ENCODE measurements around the gene LCNL1.
A peak's percentile ranks its signal among the peaks of the same experiment; 100 is the strongest.

Gene LCNL1

DNA sequence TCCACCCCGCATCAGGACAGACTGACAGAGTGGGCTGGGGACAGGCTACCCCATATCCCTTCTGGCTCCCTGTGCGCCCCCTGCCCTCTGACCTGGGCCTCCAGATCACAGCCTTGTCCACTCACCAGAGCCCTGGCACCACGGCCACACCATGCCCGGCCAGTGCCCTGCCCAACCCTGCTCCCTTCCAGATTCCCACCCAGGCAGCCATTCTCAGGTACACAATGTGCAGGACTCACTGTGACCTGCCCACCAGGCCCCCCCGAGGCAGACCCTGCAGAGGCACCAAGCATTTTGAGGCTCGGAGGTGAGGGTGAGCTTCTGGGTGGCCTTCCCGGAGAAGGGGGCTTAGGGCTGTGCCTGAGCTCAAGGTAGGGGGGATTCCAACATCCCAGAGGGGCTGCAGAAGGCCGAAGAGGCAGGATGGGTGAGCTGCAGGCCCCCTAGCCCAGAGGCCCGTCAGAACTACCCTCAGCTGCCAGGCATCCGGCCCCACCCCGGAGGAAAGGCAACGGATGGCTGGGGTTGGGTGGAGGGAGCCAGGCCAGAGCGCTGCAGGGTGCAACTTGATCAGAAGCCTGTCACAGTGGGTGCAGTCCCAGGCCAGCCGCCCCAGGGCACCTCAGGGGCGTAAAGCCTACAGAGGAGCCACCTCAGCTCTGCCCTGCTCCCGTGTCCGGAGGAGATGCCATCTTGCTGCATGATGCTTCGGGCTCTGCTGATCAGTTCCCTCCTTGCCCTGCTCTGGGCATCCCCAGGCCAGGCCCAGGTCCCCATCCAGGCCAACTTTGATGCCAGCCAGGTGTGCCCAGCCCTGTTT is at the start of gene LCNL1:
Gene LCNL1 (plus strand): TSS at position 762 of the 820 bp plus-strand sequence. CDS start 594 bp downstream, outside the sequence.
- DNase-seq: no peak

DNA sequence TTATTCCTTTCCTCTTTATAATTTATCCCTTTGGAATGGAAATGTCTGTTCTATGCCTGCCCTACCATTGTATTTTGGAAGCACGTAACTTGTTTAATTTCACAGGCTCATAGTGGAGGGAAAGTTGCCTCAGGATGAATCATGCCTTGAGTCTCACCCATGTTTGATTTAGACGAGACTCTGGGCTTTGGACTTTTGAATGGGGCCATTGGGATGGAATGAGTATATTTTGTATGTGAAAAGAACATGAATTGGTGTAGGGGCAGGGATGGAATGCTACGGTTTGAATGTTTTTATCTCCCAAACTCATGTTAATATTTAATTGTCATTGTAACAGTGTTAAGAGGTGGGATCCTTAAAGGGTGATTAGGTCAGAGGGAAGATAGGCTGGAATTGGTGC is 48.5 kb upstream of the LCNL1 start:
- no peak for DNase-seq

- no peak for DNase-seq
Measured at GRCh38 chr9:136935651-136936050, 47.1 kb upstream of the LCNL1 start.

DNA sequence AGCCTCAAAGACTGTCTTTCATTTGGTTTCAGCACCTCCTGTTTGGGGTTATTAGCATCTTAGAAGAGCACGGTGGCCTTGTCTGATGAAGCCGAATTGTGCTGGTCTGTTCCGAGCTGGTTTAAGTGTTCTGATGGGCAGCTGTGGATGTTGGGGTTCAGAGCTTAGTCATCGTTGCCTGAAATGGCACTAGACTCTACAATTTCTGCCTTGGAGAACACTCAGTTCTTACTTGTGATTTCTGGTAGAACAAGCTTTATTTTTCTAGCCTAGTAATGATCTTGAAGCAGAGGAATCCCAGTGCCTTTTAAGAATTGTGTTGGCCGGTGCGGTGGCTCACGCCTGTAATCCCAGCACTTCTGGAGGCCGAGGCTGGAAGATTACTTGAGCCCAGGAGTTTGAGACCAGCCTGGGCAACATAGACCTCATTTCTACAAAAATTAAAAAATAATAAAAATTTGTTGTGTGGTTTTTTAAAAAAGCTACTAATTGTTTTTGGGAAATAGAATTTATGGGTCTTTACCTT is 46.1 kb upstream of the LCNL1 start:
- DNase-seq: no peak

GRCh38 chr9:136937186-136938001 is 45.4 kb upstream of the LCNL1 start:
- DNase-seq: no peak

GRCh38 chr9:136939431-136939995 is 43.3 kb upstream of the LCNL1 start:
- no peak for DNase-seq

- no peak for DNase-seq
Measured at GRCh38 chr9:136939996-136940525, 42.7 kb upstream of the LCNL1 start.

DNA sequence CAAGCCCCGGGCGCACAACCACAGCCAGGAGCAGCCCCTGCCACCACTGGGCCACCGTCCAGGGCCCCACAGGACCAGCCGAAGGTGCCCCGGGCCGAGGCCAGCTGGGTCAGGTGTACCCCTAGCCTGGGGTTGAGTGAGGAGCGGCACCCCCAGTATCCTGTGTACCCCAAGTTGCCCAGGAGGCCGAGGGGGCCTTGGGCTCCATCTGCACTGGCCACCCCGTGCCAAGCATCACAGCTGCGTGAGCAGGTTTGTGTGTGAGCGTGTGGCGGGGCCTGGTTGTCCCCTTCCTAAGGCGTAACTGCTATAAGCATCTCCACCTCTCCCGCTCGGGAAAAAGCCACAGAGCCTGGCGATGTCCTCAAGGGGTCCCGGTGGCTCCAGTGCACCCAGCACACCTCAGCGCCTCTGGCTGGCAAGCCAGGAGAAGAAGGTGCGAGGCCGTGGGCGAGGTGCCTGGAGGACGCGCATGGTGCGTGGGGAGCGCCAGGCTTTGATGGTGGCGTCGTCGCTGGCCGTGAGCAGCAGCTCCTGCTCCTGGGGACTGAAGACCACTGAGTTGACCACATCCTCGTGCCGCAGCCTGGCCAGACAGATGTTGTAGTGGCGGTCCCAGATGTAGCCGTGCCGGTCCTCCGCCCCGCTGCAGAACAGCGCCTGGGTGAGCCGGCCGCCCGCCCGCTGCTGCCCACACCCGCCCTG is 42.1 kb upstream of the LCNL1 start:
- DNase-seq: no peak

- no peak for DNase-seq
Measured at GRCh38 chr9:136941231-136942111, 41.3 kb upstream of the LCNL1 start.

DNA sequence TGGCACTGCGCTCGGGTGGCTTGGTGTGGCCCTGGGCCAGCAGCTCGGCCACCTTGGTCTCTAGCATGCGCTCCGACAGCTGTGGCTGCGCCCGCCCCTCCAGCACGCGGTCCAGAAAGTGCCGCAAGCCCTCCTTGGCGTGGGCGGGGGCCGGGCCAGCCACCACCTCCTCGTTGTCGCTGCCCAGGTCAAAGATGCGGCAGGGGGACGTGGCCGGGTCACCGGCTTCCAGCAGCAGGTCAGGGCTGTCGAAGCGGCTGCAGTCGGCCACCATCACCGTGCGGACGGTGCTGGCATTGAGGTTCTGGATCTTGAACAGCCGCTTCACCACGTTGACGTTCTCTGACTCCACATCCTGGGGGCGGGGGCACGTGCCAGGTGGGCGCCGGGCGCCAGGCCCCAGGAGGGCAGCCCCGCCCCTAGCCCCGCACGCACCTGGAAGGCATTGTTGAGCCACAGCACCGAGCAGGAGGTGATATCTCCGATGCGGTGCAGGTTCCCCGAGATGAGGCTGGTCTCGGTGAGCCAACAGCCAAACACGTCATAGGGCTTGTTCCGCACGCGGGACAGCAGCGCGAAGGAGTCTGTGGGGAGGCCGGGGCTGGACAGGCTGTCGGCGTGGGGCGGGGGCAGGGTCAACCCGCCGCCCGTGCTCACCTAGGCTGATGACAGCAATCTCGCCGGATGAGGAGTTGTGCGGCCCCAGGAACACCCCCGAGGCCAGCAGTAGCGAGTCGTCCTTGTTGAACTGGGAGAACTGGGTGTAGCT is 40.5 kb upstream of the LCNL1 start:
- no peak for DNase-seq

DNA sequence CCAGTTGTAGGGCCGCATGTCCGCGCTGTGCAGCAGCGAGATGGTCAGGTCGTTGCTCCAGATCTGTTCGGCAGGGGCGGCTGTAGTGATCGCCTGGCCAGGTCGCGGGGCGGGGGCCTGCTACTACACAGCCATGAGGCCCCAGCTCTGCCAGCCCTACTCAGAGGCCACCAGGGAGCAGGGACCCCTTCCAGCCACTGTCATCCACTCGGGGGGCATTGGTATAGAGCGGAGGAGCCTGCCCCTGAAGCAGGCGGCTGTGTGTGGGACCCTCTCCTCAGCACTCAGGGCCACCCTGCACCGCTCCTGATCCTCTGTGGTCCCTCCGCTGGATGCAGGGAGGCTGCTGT is 39.9 kb upstream of the LCNL1 start:
- DNase-seq: no peak

DNA sequence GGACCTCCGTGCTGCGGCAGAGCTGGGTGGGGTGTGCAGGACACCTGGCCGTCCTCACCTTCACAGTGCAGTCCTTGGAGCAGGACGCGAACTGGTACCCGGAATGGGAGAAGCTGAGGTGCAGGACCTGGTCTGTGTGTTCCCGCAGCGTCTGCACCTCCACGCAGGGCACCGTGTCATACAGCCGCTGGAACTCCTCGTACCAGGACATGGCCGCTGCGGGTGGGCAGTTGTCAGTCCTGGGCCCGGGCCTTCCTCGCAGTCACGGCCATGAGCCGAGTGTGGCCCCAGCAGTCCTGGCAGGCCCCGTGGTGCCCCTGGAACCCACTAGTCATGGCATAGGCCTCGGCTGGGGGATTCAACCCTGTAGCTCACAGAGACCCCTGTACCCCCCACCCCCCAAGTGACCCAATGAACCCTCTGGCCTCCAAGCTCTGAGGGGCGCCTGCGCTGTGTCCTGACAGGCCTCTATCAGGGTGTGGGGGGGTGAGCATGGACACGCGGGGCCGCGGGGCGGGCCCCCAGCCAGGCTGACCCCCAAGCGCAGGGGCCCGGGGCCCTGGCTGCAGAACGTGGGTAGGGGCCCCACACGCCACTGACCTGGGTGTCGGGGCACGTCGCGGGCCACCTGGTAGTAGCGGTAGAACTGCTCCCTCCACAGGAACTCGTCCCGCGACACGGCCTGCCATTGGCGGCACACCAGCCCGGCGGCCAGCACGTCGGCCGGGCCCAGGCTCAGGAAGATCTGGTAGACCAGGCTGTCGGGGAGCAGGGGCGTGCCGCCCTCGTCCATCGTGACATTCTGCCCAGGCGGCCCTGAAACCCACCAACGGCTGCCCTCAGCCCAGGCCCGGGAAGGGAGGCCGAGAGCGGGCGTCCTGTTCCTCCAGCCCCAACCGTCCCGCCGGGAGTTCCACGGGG is 39.2 kb upstream of the LCNL1 start:
- no peak for DNase-seq

DNA sequence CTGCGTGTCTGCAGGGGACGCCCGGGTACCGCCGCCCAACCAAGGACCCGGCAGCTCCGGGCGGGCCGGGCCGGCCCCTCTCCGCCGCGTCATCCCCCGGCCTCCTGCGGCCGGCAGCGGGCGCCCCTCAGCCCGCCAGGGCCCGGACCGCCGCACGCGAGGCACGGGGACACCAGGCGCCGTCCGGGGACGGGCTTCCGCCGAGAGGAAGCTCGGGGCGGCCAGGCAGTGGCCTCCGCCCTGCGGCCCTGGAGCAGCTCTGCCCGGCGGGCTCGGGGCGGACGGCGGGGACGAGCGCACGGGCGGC is 38.6 kb upstream of the LCNL1 start:
- DNase-seq: peak; percentile 61

- DNase-seq: peak; percentile 87
Measured at GRCh38 chr9:136944519-136945332, 38.1 kb upstream of the LCNL1 start, which contains the start of the genes C8G and FBXW5. Gene C8G (plus strand): TSS chr9:136945243. CDS start chr9:136945321, 78 bp downstream. Gene FBXW5 (minus strand): TSS chr9:136944738. CDS start chr9:136944083, 655 bp downstream.

DNA sequence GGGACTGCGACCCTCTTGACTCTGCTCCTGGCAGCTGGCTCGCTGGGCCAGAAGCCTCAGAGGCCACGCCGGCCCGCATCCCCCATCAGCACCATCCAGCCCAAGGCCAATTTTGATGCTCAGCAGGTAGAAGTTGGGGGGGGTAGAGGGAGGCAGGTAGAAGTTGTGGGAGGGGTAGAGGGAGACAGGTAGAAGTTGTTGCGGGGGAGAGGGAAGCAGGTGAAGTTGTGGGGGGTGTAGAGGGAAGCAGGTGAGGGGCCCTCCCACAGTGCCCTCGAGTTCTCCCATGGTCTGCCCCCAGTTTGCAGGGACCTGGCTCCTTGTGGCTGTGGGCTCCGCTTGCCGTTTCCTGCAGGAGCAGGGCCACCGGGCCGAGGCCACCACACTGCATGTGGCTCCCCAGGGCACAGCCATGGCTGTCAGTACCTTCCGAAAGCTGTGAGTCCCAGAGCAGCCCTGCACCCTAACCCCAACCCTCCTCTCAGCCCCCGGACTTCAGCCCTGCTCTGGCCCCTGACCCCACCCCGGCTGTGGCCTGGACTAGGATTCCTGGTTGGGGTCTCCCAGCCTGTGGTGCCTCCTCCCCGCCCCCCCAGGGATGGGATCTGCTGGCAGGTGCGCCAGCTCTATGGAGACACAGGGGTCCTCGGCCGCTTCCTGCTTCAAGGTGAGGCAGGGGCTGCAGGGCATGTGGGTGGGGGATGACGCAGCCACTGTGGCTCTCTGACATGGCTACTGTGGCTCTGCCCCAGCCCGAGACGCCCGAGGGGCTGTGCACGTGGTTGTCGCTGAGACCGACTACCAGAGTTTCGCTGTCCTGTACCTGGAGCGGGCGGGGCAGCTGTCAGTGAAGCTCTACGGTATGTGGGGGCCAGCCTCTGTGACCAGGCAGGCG is 37.2 kb upstream of the LCNL1 start:
- DNase-seq: no peak

DNA sequence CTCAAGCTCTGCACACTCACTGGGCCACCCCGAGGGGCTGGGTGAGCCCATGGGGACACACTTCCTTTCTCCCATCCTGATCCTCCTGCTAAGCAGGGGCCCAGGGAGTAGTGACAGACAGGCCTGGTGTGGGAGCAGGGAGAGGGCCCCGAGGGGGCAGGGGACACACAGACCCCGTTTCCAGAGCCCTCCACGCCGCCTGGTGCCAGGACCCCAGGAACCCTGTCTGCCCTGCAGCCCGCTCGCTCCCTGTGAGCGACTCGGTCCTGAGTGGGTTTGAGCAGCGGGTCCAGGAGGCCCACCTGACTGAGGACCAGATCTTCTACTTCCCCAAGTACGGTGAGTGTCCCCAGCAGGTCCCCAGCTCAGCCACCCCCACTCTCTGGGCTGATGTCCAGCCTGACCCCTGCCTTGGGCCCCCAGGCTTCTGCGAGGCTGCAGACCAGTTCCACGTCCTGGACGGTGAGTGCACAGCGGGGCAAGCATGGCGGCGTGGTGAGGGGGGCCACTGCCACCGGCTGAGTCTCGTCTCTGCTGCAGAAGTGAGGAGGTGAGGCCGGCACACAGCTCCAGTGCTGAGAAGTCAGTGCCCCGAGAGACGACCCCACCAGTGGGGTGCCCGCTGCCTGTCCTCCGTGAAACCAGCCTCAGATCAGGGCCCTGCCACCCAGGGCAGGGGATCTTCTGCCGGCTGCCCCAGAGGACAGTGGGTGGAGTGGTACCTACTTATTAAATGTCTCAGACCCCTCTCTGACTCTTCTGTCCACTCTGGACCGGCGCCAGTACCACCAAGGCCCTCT is 36.4 kb upstream of the LCNL1 start:
- DNase-seq: no peak
